OCI-M2 (cell line): ENCODE measurements around the gene MET.
"Not testable (repeated sequence)": the region's sequence is repeated elsewhere in the genome, so short reads cannot be mapped to it uniquely, and the experiment has no call there.

Source experiments
- DNase-seq: peaks from one replicate; lab custom pipeline; 2025; ENCODE audit not compliant: unreplicated experiment; lab: John Stamatoyannopoulos, UW

Gene MET

GRCh38 chr7:116697761-116698160, 25.8 kb downstream of the MET start:
- DNase-seq, result no peak

GRCh38 chr7:116698396-116698795, 26.4 kb downstream of the MET start:
- DNase-seq, result no peak

GRCh38 chr7:116698930-116699721, 27.1 kb downstream of the MET start:
- DNase-seq, result no peak

GRCh38 chr7:116699722-116700120, 27.7 kb downstream of the MET start:
- no peak for DNase-seq

- no peak for DNase-seq
Measured at GRCh38 chr7:116702046-116702785, 30.2 kb downstream of the MET start.

- no peak for DNase-seq
Measured at GRCh38 chr7:116704650-116705228, 32.7 kb downstream of the MET start.

GRCh38 chr7:116705419-116705818, 33.4 kb downstream of the MET start:
- DNase-seq, result no peak

GRCh38 chr7:116706668-116707126, 34.7 kb downstream of the MET start:
- no peak for DNase-seq

- DNase-seq, result no peak
Measured at GRCh38 chr7:116707289-116707688, 35.3 kb downstream of the MET start.

GRCh38 chr7:116708248-116708647, 36.3 kb downstream of the MET start:
- no peak for DNase-seq

- DNase-seq, result no peak
Measured at GRCh38 chr7:116708861-116709260, 36.9 kb downstream of the MET start.

GRCh38 chr7:116709336-116709735, 37.3 kb downstream of the MET start:
- DNase-seq, result no peak

GRCh38 chr7:116710764-116711452, 38.9 kb downstream of the MET start:
- no peak for DNase-seq

- DNase-seq, result no peak
Measured at GRCh38 chr7:116711790-116712189, 39.8 kb downstream of the MET start.

- DNase-seq, result no peak
Measured at GRCh38 chr7:116713500-116713899, 41.5 kb downstream of the MET start.

GRCh38 chr7:116713918-116714317, 41.9 kb downstream of the MET start:
- no peak for DNase-seq

GRCh38 chr7:116715077-116715476, 43.1 kb downstream of the MET start:
- no peak for DNase-seq

GRCh38 chr7:116717137-116717536, 45.1 kb downstream of the MET start:
- no peak for DNase-seq

GRCh38 chr7:116723959-116724529, 52.0 kb downstream of the MET start:
- DNase-seq, result not testable (repeated sequence)

- no peak for DNase-seq
Measured at GRCh38 chr7:116724560-116725231, 52.7 kb downstream of the MET start.
